Central memory CD8-positive, alpha-beta T cell (primary cell): ENCODE data around the gene HOXA3.

Experiments used
- ATAC-seq: fragments of 150-1000 bp; cut with Tn5 transposase; replicated peaks from 2 replicates; pipeline ENCODE4 v1.10.0; 2022; ENCODE audit warnings: mild to moderate bottlenecking, moderate FRiP score, moderate number of reproducible peaks; ENCODE audit not compliant: poor library complexity, severe bottlenecking; ENCODE audit errors: extremely low read depth
- DNase-seq, 2 donors: peaks; one replicate each; pipeline ENCODE4 v3.0.0; 2021; ENCODE audit warnings: low spot score in 2 of 2
- H3K27ac Mint-ChIP-seq: one replicate; pipeline ENCODE4 v1.8.0; 2022; ENCODE audit warnings: low read depth, mild to moderate bottlenecking, moderate library complexity, mixed read lengths
- H3K27me3 Mint-ChIP-seq: one replicate; pipeline ENCODE4 v1.8.0; 2022; ENCODE audit warnings: mixed read lengths
- H3K36me3 Mint-ChIP-seq: one replicate; pipeline ENCODE4 v1.8.0; 2022; ENCODE audit warnings: mild to moderate bottlenecking, moderate library complexity, mixed read lengths; ENCODE audit not compliant: insufficient read depth
- H3K4me1 Mint-ChIP-seq: one replicate; pipeline ENCODE4 v1.8.0; 2022; ENCODE audit warnings: mixed read lengths
- H3K4me3 Mint-ChIP-seq: one replicate; pipeline ENCODE4 v1.8.0; 2022; ENCODE audit warnings: mild to moderate bottlenecking, moderate library complexity, mixed read lengths
- H3K9me3 Mint-ChIP-seq: one replicate; pipeline ENCODE4 v1.8.0; 2022; ENCODE audit warnings: mixed read lengths

The HOXA3 gene

GRCh38 chr7:27178366-27178765 lies 26.0 kb upstream of the HOXA3 start:
- Mint-ChIP-seq H3K36me3 (peaks cover 5% of the 10 kb centered on the region), H3K27ac (no peak overlapping the region), H3K4me1 (peaks cover 11% of the 10 kb centered on the region), H3K4me3 (no peak overlapping the region), H3K9me3 (no peaks in the 10 kb centered on the region), H3K27me3 (peaks cover 77% of the 10 kb centered on the region)
- ATAC-seq (no peak), DNase-seq (no peak)

DNA sequence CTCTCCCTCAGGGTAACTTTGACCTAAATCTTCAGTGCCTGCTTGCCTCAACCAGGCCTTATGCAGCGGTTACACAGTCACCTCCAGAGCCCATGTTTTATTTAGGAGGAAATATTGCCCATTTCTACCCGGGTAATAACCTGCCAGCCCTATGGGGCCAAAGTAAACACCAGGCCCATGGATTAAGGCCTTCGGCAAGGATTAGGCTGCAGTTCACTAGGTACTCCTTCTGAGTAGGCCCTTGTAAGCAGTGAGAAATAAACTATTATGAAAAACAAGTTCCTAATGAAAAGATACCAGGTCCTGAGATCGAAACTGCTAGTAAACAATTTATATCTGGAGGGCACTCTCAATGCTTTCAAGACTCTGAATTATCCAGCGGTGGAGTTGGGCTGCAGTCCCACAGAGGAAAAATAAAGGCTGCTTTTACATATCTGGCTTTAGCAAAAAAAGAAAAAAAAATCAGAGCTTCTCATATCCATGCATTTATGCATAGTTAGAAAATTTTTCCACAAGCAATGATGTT lies 25.5 kb upstream of the HOXA3 start:
- Mint-ChIP-seq H3K4me1 (peaks cover 11% of the 10 kb centered on the region), H3K9me3 (no peaks in the 10 kb centered on the region), H3K36me3 (peaks cover 7% of the 10 kb centered on the region), H3K27ac (no peak overlapping the region), H3K27me3 (peaks cover 73% of the 10 kb centered on the region), H3K4me3 (no peak overlapping the region)
- DNase-seq (no peak), ATAC-seq (no peak)

GRCh38 chr7:27176962-27177794 lies 24.8 kb upstream of the HOXA3 start:
- Mint-ChIP-seq H3K4me1 (peaks cover 16% of the 10 kb centered on the region), H3K36me3 (peaks cover 10% of the 10 kb centered on the region), H3K27me3 (peaks cover 73% of the 10 kb centered on the region), H3K4me3 (no peak overlapping the region), H3K27ac (no peak overlapping the region), H3K9me3 (no peaks in the 10 kb centered on the region)
- DNase-seq (no peak), ATAC-seq (no peak)

- Mint-ChIP-seq H3K27me3 (peaks cover 74% of the 10 kb centered on the region), H3K27ac (no peak overlapping the region), H3K9me3 (no peaks in the 10 kb centered on the region), H3K4me1 (peaks cover 23% of the 10 kb centered on the region), H3K4me3 (no peak overlapping the region), H3K36me3 (peaks cover 11% of the 10 kb centered on the region)
- ATAC-seq, result no peak
- no peak for DNase-seq
These were observed 24.1 kb upstream of the HOXA3 start for GRCh38 chr7:27176524-27176845.

GRCh38 chr7:27175626-27176523 lies 23.5 kb upstream of the HOXA3 start:
- Mint-ChIP-seq H3K4me1 (peaks cover 26% of the 10 kb centered on the region), H3K4me3 (no peak overlapping the region), H3K9me3 (no peaks in the 10 kb centered on the region), H3K27me3 (peaks cover 74% of the 10 kb centered on the region), H3K36me3 (peaks cover 13% of the 10 kb centered on the region), H3K27ac (no peak overlapping the region)
- DNase-seq, result no peak
- ATAC-seq, result no peak

DNA sequence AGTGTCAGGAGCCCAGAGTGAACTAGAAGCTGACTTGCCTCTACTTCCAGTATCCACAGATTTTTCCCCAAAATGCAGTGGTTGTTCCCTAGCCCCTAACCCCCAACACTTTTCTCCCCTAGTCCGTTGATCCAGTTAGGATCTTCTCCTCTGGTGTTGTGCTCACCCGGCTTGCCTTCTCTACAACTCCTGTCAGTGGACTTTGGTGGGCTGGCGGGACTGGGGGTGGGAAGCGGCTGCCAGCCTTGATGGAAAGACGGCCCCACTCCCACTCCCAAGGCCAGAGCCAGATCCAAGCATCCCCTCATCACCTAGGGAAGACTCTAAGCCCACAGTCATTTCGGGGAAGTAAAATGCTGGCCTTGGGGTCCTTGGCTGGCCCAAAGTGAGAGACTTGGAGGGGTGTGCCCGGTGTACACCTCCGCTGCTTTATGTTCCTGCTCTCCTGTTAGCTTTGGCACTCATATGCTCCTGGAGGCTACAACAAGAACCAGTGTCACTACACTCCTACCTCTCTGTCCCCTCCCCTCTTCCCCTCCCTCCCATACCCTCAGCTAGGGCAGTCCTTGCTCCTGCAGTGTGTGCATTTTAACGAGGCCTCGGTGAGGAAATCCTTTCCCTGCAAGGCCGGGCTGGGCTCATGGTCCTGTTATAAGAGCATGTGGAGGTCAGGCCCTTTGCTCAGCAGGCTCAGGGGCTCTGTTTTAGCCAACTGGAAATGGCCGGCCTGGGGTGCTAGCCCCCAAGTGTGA lies 22.7 kb upstream of the HOXA3 start:
- H3K27me3 Mint-ChIP-seq, result peaks cover 74% of the 10 kb centered on the region
- H3K27ac Mint-ChIP-seq, result no peak overlapping the region
- ATAC-seq, result no peak
- no peaks in the 10 kb centered on the region for H3K9me3 Mint-ChIP-seq
- H3K36me3 Mint-ChIP-seq, result peaks cover 15% of the 10 kb centered on the region
- DNase-seq, result no peak
- H3K4me3 Mint-ChIP-seq, result peak overlapping the region; percentile 68
- peaks cover 21% of the 10 kb centered on the region for H3K4me1 Mint-ChIP-seq

- H3K4me3 Mint-ChIP-seq, result peak within 1 kb of the TSS; percentile 69
- ATAC-seq (no peak), DNase-seq (no peak)
- H3K27ac Mint-ChIP-seq, result no peak within 1 kb of the TSS
- peaks cover 14% of the 10 kb centered on the region for H3K4me1 Mint-ChIP-seq
- peaks cover 17% of the 10 kb centered on the region for H3K36me3 Mint-ChIP-seq
- H3K27me3 Mint-ChIP-seq, result peaks cover 74% of the 10 kb centered on the region
- H3K9me3 Mint-ChIP-seq, result no peaks in the 10 kb centered on the region
These were observed 21.8 kb upstream of the HOXA3 start, which contains the start of gene HOXA10 for GRCh38 chr7:27173956-27174873. Gene HOXA10 (minus strand): TSS chr7:27174320. CDS start chr7:27174306, 14 bp downstream.

DNA sequence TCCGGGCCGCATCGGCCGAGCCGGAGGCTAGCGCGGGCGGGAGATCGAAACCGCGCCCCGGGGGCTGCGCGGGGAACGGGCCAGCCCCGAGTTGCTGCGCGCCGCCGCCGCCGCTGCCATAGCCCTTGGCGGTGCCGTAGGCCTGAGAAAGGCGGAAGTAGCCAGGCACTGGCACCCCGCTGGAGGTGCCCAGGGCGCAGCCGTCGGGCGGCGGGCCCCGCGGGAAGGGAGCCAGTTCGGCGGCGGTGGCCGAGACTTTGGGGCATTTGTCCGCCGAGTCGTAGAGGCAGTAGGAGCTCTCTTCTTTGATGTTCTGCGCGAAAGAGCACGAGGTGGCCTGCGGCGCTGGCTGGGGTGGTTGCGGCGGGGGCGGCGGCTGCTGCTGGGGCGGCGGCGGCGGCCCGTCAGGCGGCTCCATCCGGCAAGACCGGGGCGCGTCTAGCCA lies 21.1 kb upstream of the HOXA3 start:
- Mint-ChIP-seq H3K27me3 (peaks cover 75% of the 10 kb centered on the region), H3K4me3 (peak overlapping the region; percentile 69), H3K27ac (no peak overlapping the region), H3K36me3 (peaks cover 22% of the 10 kb centered on the region), H3K9me3 (no peaks in the 10 kb centered on the region), H3K4me1 (peaks cover 18% of the 10 kb centered on the region)
- DNase-seq (no peak), ATAC-seq (peak; percentile 65)

DNA sequence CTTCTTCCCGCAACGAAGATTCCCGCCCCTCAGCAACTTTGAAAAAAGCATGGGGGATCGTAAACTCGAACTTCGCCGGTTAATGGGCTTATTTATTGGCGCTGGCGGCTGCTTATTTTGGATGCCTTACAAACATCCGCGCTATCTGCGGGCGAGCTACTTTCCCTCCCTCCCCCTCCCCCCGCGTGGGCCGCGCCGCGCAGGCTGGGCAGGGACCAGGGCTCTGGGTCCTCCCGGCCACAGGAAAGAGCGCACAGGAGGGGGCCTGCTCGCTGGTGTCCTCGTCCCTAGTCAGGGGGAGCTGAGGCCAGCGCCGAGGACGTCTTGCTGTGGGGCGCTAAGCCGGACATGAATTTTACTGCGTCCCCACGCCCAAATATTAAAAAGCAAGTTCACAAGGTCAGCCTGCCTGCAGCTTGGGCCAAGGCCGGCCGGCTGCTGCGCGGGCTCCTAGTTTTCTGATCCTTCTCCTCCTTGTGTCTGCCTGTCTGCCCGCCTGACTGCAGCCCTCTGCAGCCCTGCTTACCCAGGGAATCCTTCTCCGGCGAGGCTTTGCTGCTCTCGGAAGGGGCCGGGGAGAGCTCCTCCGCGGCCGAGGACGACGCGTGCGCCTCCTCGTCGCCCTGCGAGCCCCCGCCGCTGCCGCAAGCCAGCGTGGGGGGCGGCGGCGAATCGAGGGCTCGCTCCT lies 20.6 kb upstream of the HOXA3 start:
- Mint-ChIP-seq H3K9me3 (no peaks in the 10 kb centered on the region), H3K36me3 (peaks cover 24% of the 10 kb centered on the region), H3K27ac (peak overlapping the region; percentile 72), H3K4me3 (peak overlapping the region; percentile 69), H3K27me3 (peaks cover 78% of the 10 kb centered on the region), H3K4me1 (peaks cover 20% of the 10 kb centered on the region)
- DNase-seq, result no peak
- ATAC-seq, result peak; percentile 22

- Mint-ChIP-seq H3K27me3 (peaks cover 78% of the 10 kb centered on the region), H3K4me3 (peak overlapping the region; percentile 69), H3K36me3 (peaks cover 24% of the 10 kb centered on the region), H3K9me3 (no peaks in the 10 kb centered on the region), H3K27ac (peak overlapping the region; percentile 72), H3K4me1 (peaks cover 23% of the 10 kb centered on the region)
- no peak for ATAC-seq
- DNase-seq, result no peak
These were observed 20.0 kb upstream of the HOXA3 start for GRCh38 chr7:27172315-27172774.
